ENCODE results near the gene ACTL7A. TPM values are rescaled to one million over a fixed set of nuclear protein-coding genes. Genes with fewer than 3 reads are reported as not detected.

ACTL7A gene
- total and polyA plus RNA-seq, 2 of the 13 experiments (the other 11 are each of a cell fraction or from before 2014, with no cell fraction given) = not detected

- TF ChIP-seq HNF1A (IDR thresholded peaks at IDR 0.05; ENCODE audit: low read depth) = no peak
- TF ChIP-seq HNF1A (CRISPR knock-in tag; IDR thresholded peaks at IDR 0.05; ENCODE audit: borderline replicate concordance) = peak; percentile 38; the same call in 1 of the 2 replicates
- TF ChIP-seq ZNF30 (CRISPR knock-in tag; IDR thresholded peaks at IDR 0.05) = no peak
- TF ChIP-seq ZNF75D (CRISPR knock-in tag; IDR thresholded peaks at IDR 0.05; ENCODE audit: borderline replicate concordance) = no peak
- TF ChIP-seq PAXIP1 (CRISPR knock-in tag; conservative IDR thresholded peaks at IDR 0.05) = peak; percentile 88
- TF ChIP-seq RNF2 (conservative IDR thresholded peaks at IDR 0.05; ENCODE audit: low read depth) = no peak
- no peak for TF ChIP-seq ZNF451 (CRISPR knock-in tag; IDR thresholded peaks at IDR 0.05)
- no peak for TF ChIP-seq EEA1 (CRISPR knock-in tag; IDR thresholded peaks at IDR 0.05; ENCODE audit: borderline replicate concordance)
- no peak for TF ChIP-seq ETS1 (CRISPR knock-in tag; IDR thresholded peaks at IDR 0.05)
- no peak for TF ChIP-seq REL (CRISPR knock-in tag; conservative IDR thresholded peaks at IDR 0.05)
- no peak for TF ChIP-seq ZNF776 (CRISPR knock-in tag; IDR thresholded peaks at IDR 0.05)
- no peak for TF ChIP-seq LRRFIP1 (CRISPR knock-in tag; conservative IDR thresholded peaks at IDR 0.05)
- TF ChIP-seq ZZZ3 (CRISPR knock-in tag; IDR thresholded peaks at IDR 0.05; ENCODE audit: borderline replicate concordance) = no peak
- no peak; the same call in 1 of the 2 replicates for TF ChIP-seq KAT8 (CRISPR knock-in tag; IDR thresholded peaks at IDR 0.05)
- TF ChIP-seq PATZ1 (CRISPR knock-in tag; IDR thresholded peaks at IDR 0.05) = peak; percentile 65
Measured at GRCh38 chr9:108869092-108869725, 7.1 kb downstream of the ACTL7A start (continued).

Data from HepG2 (cell line).